NCI-H526 (cell line): Measurements from ENCODE around the gene NOPCHAP1.
"Not testable (repeated sequence)": the region's sequence is repeated elsewhere in the genome, so short reads cannot be mapped to it uniquely, and the experiment has no call there.

Experiments
- DNase-seq, 2 experiments: peaks; one replicate each; lab custom pipeline; 2025; lab: John Stamatoyannopoulos, UW

Gene NOPCHAP1

DNA sequence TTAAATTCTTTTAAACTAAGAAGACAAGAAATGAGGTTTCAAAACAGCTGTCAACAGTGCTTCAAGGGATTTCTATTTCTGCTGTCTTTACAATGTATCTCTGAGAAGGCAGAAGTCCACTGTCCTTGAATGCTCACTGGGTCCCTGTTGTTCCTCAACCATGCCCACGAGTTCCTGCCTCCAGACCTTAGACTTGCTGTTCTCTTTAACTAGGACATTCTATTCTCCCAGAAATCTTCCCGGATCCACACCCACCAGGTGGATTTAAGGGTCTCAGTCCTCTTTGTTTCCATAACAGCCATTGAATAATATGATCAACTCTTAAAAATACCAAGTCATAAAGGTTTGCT, 21.3 kb upstream of the NOPCHAP1 start:
- DNase-seq: no peak

DNA sequence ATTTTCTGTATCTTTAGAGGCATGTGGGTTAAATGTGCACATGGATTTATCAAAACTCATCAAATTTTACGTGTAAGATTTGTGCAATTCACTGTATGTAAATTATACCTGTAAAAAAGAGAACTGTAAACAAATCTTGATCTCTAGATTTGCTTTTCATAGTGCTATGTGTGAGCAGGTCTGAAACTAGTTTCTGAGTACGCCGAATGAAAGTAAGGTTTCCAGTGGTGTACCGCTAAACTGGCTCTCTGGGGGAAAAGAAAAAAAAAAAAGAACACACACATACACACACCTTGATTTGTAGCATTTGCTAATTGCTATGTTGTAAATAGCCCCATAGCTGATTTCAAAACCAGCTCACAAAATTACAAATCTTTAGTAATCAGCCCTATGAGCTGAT, 19.4 kb upstream of the NOPCHAP1 start:
- DNase-seq: no peak

DNA sequence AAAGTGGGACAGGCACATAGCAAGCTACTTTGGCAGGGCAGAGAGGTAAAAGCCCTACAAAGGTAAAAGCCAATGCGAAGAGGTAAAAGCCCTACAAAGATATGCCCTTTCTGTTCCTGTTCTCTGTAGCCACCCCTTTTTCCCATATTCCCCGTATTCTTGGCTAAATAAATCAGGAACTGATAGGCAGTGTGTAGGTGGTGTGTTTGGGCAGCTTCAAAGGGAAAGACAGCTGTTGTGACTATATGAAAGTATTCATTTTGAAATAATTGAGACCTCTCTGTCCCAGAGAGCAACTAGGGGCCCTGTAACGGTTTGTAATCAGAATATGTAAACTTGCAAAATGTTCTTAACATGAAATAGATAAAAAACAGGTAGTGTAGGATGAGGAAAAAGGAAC, 16.8 kb upstream of the NOPCHAP1 start:
- no peak for DNase-seq

DNA sequence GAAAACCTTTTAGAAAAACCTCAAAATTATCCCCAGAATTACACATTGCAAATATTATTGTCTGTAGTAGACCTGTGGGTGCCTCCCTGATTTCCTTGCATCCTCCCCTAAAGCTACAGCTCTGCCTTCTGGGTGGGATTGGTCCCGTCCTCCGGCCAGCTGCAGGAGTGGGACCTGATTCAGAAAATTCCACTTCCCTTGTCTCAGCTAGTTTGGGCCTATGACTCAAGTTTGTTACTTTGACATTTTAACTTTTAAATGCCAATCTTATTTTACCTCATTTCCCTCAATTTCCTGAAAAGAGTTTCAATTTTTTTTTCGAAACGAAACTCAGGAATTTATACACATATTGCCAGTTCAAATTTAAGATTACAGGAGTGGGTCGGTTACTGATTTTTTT, 14.8 kb upstream of the NOPCHAP1 start:
- no peak for DNase-seq

DNA sequence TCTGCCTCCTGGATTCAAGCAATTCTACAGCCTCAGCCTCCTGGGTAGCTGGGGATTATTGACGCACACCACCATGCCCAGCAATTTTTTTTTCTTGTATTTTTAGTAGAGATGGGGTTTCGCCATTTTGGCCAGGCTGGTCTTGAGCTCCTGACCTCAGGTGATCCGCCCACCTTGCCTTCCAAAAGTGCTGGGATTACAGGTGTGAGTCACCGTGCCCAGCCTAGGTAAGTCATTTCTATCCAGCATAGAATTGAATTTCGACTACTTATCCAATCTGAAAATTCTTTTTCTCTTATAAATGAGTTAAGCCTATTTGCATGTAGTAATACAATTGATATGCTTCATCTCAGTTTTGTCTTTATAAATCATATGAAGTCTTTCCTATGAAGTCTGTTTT, 12.9 kb upstream of the NOPCHAP1 start:
- DNase-seq: no peak

DNA sequence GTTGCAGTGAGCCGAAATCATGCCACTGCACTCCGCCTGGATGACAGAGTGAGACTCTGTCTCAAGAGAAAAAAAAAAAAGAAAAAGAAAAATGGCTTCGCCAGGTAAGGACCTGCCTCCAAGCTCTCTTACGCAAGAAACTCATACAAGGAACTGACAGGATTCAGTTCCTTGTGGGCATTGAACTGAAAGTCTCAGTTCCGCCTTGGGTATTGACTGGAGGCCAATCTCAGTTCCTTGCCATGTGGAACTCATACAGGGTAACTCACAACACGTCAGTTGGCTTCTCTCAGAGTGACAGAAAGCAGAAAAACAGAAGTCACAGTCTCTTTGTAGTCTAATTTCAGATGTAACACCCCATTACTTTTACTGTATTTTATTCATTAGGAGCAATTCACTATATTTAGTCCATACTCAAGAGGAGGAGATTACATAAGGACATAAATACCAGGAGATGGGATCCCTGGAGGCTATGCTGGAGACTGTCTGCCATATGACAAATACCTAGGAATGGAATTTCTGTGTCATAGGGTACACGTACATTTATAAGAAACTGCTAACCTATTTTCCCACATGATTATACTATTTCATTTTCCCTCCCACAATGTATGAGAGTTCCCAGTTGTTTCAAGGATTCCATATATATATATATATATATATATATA, 11.4 kb upstream of the NOPCHAP1 start:
- no peak for DNase-seq

DNA sequence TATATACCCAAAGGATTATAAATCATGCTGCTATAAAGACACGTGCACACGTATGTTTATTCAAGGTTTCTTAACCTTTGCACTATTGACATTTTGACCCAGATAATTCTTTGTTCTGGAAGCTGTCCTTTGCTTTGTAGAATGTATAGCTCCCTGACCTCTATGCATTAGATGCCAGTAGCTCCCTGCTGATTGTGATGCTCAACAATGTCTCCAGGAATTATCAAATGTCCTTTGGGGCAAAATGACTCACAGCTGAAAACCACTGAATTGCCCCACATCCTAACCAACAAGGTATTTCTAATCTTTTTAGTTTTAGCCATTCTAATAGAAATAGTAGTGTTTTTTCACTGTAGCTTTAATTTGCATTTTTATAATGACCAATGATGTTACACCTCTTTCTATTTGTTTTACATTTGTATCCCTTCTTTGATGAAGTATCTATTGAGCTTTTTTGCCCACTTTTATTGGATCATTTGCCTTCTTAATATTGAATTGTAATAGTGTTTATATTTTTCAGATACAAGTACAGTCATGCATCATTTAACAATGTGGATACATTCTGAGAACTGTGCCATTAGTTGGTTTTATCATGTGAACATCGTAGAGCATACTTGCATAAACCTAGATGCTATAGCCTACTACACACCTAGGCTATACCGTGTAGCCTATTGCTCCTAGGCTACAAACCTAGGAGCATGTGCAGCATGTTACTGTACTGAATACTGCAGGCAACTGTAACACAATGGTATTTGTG, 10.4 kb upstream of the NOPCHAP1 start:
- DNase-seq: no peak

DNA sequence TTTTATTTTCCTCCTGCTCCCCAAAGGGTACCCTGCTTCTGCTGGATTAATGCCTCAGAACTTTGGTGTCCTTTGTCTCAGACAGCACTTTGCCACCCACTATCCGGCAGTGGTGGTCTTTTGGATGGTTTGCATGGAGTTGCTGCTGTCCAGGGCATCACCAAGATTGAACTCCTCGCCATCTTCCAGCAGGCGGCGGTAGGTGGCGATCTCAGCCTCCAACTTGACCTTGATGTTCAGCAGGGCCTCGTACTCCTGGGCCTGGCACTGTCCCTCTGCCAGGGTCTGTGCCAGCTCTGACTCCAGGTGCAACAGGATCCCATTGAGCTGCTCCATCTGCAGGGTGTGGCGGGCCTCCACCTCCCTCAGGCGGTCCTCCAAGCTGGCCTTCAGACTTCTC, 9.4 kb upstream of the NOPCHAP1 start:
- no peak for DNase-seq

DNA sequence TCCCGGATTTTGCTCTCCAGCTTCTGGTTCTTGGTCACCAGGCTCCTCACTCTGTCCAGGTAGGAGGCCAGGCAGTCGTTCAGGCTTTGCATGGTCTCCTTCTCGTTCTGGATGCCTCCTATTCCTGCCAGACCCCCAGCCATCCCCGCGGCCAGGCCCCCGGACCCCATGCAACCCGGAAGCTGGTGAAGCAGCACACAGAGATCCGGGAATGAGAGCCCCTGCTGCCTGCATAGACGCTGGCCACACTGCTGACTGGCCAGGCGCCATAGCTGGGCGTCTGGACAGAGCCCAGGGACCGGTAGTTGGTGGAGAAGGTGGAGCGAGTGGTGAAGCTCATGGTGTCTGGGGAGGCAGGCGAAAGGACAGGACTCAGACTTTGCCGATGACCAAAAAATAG, 8.4 kb upstream of the NOPCHAP1 start:
- DNase-seq: not testable (repeated sequence)

DNA sequence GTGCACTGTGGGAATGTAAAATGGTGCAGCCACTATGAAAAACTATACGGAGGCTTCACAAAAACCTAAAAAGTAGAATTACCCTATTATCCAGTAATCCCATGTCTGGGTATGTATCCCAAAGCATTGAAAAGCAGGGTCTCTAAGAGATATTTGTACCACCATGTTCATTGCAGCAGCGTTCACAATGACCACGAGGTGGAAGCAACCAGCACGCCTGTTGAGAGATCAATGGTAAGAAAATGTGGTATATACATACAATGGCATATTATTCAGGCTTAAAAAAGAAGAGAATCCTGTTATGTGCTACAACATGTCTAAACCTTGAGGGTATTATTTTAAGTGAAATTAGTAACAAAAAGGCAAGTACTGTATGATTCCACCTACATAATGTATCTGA, 910 bp upstream of the NOPCHAP1 start:
- DNase-seq: peak; percentile 3 to 22

DNA sequence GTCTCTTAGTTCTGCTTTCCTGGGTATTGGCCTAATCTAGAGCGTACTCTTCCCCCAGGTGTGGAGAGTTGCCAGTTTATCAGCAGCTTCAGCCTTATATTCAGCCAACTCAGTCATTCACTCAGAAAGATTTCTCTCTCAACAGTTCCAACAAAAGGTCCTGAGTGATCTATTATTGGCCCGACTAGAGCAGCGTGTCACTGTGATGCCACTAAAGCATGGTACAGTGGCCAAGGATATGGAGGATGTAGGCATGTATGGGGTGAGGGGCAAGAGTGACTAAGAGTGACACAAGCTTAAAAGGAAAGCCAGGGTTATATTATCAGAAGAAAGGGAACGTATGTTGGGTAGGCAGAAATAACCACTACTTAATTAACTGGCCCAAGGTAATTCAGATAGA, 4.8 kb downstream of the NOPCHAP1 start:
- DNase-seq: no peak

DNA sequence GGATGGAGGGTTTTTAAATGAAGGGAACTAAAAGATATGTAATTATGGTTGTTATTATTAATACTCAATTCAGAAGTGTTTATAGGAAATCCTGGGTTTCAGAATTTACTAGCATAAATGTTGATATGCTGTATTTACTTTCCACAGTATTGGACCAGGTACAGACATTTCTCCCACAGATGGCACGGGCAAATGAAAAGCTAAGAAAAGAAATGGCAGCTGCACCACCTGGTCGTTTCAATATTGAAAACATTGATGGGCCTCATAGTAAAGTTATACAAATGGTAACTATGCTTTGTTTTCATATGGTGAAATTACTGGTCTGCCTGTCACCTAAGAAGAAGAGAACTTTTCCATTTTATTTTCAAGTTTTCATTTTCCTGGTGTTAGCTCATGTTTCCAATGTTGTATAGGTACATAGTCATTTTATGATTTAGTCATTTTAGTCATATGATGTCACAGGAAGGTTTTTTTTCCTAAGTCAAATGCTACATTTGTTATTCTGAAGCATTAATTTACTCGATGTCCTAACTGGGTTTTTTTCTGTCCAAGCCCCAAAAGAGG, 5.5 kb downstream of the NOPCHAP1 start:
- no peak for DNase-seq

DNA sequence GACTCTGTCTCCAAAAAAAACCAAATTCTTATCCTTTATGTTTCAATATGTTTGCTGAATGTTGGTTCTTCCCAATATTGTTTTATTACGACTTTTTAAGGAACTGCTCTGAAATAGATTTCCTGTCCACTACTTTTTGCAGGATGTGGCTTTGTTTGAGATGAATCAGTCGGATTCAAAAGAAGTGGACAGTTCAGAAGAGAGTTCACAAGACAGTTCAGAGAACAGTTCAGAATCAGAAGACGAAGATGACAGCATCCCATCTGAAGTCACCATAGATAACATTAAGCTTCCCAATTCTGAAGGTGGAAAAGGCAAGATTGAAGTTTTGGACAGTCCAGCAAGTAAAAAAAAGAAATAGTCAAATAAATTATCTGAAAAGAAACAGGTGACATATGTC, 8.2 kb downstream of the NOPCHAP1 start:
- DNase-seq: no peak

DNA sequence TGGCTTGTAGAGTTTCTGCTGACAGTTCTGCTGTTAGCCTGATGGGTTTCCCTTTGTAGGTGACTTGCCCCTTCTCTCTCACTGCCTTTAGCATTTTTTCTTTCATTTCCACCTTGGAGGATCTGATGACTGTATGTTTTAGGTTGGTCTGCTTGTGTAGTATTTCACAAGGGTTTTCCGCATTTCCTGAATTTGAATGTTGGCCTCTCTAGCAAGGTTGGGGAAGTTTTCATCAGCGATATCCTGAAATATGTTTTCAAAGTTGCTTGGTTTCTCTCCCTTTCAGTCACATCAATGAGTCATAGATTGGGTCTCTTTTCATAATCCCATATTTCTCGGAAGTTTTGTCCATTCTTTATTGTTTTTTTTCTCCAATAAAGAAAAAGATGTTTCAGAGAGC, 11.4 kb downstream of the NOPCHAP1 start:
- no peak for DNase-seq

DNA sequence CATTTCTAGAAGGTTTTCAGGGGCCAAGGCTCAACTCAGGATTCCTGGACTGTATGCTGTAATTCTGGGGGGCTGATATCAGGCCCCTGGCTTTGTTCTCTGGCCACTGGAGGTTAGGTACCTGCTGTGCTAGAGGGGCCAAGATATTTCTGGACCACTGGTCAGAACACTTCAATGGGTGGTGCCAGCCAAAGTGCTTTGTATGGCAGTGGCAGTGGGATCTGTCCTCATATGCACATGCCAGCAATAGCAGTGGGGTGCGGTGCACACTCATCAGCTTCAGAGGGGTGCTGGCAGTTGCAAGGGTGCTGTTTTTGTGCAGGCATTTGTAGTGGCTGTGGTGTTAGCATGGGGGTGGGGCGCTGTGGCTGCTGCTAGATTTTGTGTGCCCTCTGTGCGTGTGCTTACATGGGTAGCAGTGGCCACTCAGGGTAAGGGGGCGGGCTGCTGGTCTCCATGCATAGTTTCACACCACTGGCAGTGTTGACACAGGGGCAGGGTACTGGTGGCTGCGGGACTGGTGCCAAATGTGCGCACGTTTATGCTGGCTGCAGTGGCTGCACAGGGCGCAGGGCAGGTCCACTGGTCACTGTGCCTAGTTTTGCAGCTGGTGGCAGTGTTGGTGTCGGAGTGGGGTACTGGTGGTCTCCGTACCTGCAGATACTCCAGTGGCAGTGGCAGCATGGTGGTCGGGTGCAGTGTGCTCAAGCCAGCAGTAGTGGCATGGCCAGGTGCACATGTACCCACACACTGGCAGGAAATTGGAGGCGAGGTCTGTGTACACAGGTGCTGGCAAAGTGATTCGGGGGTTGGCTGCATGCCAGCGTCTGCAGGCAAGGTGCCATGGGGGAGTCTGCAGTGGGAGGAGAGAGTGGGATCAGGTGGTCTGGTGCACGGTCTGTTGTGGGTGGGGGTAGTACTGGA, 12.6 kb downstream of the NOPCHAP1 start:
- peak in 1 of 2 experiments; percentile 26 for DNase-seq

DNA sequence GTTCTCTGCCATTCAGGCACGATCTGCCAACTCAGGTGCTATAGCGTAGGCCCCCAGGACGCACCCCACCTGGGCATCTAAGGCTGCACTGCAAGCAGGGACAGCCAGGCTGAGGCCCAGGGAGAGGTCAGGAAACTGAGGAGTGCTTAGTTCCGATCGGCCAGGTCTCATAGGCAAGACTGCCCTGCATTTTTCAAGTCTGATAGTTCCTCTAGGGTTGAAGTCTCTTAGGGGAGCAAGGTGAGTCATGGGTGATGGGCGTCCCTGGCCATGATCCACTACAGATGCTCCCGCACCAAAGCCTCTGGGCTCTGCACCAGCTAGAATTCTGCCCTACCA, 13.2 kb downstream of the NOPCHAP1 start:
- no peak for DNase-seq

DNA sequence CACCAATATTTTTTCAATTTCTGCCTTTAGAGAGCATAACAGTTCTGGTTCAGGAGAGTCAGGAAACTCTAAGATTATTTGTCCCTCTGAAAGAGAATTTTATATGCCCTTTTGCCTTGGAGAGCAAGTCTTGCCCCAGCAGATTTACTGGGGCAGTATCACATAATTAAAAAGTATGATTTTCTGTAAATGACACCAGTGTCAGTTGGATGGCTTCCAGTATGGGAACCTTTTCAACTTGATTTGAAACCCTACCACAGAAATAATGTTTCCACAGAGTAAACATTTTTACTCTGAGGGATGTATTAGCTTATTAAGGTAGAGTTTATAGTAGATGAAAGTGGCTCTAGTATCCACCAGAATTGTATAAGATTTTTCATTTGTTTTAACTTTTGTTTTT, 15.4 kb downstream of the NOPCHAP1 start:
- no peak for DNase-seq

DNA sequence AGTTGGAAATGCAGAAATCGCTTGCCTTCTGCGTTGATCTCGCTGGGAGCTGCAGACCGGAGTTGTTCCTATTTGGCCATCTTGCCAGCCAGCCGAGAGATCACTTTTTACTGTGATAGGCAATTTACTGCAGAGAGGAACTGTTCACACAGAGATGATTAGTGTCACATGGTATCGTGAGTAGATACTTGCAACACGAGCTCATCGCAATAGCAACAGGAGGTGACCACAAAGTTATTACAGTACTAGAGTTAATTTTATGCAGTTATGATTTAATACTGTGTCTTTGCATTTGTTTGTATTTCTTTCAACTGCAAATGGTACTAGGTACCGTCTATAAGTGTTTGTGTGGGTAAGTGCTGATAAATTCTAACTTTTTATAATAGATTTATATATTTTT, 27.8 kb downstream of the NOPCHAP1 start:
- DNase-seq: no peak

DNA sequence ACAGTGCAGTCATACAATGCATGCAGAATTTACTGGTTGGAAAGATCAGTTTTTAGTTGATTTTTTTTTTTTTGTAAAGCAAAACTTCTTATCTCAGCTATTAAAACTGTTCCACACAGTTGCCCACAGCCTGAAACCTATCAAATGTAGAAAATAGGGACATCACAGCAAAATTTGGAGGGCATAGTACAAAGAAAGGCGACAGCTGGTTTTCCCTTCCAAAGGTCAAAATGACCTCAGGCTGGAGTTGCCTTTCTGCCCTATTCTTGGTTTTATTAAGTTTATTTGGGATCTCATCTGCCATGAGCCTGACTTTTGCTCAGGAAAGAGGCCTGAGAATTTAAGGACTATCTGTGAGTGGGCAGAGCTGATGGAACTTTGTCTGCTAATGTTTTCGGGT, 28.5 kb downstream of the NOPCHAP1 start:
- no peak for DNase-seq

DNA sequence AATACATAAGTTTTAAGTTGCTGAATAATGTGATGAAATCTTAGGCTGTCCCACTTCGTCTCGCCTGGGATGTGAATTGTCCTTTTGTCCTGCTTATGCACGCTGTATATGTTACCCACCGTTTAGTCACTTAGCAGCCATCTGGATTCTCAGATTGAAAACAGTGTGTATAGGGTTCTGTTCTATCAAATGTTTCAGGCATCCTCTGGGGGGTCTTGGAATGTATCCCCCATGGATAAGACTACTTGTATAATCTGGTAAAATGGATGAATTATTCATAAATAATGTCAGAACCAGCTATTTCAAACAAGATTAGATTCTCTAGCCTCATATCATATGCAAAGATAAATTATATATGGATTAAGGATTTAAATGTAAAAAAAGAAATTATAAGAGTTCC, 29.4 kb downstream of the NOPCHAP1 start:
- DNase-seq: no peak

DNA sequence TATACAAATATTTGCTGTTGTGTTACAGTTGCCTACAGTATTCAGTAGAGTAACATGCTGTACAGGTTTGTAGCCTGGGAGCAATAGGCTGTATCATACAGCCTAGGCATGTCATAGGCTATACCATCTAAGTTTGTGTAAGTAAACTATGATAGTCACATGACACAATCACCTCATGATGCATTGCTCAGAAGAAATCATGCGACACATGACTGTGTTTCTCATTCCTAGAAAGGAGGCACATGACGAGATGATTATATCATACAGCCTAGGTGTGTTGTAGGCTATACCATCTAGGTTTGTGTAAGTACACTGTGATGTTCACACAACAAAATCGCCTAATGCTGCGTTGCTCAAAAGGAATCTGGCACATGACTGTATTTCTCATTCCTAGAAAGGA, 31.9 kb downstream of the NOPCHAP1 start:
- DNase-seq: no peak

DNA sequence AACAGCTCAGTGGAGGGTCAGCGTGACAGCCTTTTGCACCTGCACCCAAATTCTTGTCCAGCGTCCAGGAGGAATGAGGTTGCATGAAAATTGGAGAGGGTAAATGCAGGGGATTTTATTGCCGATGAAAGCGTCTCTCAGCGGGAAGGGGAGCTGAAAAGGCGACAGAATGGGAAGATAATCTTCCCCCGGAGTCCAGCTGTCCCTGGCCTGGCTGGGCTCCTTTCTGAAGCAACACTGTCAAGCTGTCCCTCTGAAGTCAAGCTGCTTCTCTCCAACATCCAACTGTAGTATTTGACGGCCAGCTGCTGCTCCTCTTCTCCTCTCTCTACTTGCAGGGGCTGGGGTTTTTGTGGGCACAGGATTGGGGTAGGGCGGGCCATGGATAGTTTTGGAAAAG, 32.7 kb downstream of the NOPCHAP1 start:
- DNase-seq: no peak
